HG03442 (cell line): ENCODE measurements around the gene SIRPB1.
"Not testable (repeated sequence)": the region's sequence is repeated elsewhere in the genome, so short reads cannot be mapped to it uniquely, and the experiment has no call there.

ENCODE experiments used
- ATAC-seq: cut with Tn5 transposase; IDR thresholded peaks from one replicate; pipeline ENCODE4 v1.9.1; 2021; ENCODE audit warnings: mild to moderate bottlenecking, moderate library complexity; ENCODE audit not compliant: unreplicated experiment

Gene SIRPB1

DNA sequence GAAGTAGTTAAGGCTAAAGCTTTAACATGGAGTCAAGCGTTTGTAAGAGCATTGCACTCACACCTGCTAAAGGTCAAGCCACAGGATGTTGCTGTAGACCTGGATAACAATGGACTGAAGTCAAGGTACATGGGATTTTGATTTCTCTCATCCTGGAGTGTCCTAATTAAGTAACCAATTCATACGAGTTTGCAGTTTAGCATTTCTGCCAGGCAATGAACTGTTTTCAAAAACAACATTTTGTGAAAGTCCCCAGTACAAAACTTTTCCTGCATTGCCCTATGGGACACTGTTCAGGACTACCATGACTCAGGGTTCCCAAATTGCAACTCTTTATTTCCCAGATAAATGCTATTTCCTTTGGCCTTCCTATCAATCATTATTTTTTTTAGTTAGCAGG is 17.4 kb upstream of the SIRPB1 start:
- ATAC-seq, result no peak

- no peak for ATAC-seq
Observed at GRCh38 chr20:1636621-1637020, 16.8 kb upstream of the SIRPB1 start.

GRCh38 chr20:1635291-1635979 is 15.6 kb upstream of the SIRPB1 start:
- ATAC-seq, result no peak

- ATAC-seq, result no peak
Observed at GRCh38 chr20:1633535-1633934, 13.7 kb upstream of the SIRPB1 start.

- ATAC-seq, result no peak
Observed at GRCh38 chr20:1632178-1632577, 12.4 kb upstream of the SIRPB1 start.

DNA sequence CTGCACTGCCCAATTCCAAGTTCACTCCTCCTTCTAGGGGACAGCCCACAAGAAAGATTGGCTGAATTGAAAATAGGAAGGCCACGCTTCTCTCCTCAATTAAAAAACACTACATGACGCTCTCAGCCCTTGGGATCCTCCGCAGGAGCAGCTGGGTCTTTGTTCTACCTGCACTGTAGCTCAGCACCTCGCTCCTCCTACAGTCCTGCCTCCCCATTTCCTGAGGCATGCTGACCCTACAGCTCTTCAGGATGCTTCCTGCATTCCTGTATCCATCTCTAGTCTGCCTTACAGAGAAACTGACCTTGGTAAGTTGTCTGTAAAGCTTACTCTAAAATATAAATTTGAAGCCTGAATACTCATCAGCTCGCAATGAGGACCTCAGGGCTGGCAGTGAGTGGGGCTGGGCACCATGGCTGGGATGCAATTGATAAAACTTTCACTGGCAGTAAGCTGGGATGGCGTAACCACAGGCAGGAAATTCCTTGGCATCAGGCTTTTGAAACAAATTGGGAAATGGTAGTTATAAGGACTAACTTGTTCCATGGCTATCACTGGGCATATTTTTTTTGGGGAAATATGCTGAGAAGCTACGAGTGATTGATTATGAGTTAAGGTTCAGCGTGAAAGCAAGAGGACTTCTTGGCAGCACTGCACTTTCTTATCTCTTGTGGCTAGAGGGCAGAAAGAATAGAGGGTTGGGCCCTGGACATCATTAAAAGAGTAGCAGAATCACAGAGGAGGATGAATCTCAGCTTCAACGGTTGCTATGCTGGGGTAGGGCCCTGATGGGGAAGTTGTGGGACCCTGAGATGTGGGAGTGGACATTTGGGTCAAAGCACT is 11.7 kb upstream of the SIRPB1 start:
- no peak for ATAC-seq

DNA sequence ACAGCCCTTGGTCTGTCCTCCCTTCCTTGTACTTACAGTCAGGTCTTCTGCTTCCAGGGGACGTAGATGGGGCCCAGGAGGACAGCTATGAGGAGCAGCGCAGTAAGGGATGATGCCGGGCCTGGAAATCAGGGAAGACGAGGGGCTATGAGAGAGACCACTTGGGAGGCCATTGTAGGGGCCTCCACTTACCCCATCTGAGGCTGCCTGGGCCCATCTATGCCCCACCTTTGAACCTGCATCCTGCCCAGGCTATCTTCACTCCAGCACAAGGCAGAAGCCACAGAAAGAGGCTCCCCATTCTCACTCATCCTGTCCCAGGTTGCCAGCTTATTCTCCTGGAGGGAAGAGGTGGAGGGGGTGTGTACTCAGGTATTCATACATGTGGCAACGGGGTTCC is 10.4 kb upstream of the SIRPB1 start:
- no peak for ATAC-seq

- ATAC-seq, result no peak
Observed at GRCh38 chr20:1629321-1629720, 9.5 kb upstream of the SIRPB1 start.

- ATAC-seq, result no peak
Observed at GRCh38 chr20:1628621-1629020, 8.8 kb upstream of the SIRPB1 start.

GRCh38 chr20:1627200-1627550 is 7.4 kb upstream of the SIRPB1 start:
- no peak for ATAC-seq

- ATAC-seq, result no peak
Observed at GRCh38 chr20:1626528-1627199, 6.9 kb upstream of the SIRPB1 start.

- no peak for ATAC-seq
Observed at GRCh38 chr20:1625083-1625690, 5.4 kb upstream of the SIRPB1 start.

- ATAC-seq, result no peak
Observed at GRCh38 chr20:1623501-1624205, 3.8 kb upstream of the SIRPB1 start.

DNA sequence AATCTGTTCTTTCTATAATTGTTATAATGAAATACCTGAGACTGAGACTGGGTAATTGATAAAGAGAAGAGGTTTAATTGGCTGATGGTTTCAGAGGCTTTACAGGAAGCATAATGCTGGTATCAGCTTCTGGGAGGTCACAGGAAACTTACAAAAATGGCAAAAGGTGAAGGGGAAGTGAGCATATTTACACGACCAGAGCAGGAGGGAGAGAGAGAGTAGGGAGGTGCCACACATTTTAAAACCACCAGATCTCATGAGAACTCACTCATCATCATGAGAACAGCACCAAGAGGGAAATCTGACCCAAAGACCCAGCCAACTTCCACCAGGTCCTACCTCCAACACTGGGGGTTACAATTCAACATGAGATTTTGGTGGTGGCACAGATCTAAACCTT is 2.6 kb upstream of the SIRPB1 start:
- no peak for ATAC-seq

DNA sequence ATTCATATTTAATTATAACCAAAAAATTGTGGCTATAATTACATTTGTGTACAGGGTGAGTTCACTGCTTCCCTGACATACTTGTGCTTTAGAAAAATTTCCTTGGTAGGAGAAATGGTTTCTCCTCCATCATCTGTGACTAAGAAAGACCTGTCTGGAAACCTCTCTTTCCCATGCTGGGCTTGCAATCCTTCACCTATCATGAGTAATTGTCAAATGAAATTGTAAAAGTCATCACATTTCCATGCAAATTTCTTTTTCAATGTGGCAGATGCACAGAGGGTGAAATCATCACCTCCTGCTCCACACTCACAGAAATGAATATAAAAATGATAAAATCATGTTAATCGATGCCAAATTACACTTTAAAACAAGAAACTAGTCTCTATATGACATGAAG is 1.5 kb upstream of the SIRPB1 start:
- ATAC-seq, result no peak

GRCh38 chr20:1618954-1619540 is 762 bp downstream of the SIRPB1 start:
- ATAC-seq, result no peak

DNA sequence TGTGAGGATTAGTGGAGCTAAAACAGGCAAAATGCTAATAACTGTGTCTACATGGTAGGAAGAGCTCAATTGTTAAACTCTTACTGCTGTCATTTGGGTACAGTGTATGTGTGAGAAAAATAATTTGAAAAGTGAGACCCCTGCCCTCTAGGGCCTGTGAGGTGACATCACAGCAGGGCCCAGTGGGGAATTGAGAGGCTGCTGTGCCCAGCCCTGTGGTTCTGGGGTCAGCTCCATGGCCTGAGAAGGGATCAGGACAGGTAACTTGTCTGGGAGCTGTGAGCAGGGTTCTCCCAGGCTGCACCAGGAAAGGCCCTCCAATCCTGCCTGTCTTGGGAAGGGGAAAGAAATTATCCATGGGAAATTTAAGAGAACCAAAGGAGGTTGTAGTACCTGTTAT is 1.3 kb downstream of the SIRPB1 start:
- no peak for ATAC-seq

- no peak for ATAC-seq
Observed at GRCh38 chr20:1616858-1617434, 2.9 kb downstream of the SIRPB1 start.

DNA sequence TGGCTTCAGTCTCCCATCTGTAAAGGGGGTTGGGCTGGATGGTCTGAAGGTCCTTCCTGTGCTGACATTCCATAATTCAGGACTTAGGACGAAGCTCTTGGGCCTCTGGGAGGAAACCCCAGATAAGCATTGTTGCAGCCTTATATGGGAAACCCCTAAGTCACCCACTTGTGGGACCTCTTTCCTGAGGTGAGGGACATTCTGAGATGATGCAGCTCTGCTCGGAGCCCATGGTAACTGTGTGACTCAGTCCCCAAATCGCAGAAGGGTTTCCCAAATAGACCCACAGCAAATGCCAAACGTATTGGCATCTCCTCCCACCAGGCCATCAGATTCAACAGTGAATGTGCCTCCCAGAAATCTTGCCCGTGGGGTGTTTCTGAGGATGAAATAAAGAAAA is 9.4 kb downstream of the SIRPB1 start:
- ATAC-seq, result not testable (repeated sequence)

DNA sequence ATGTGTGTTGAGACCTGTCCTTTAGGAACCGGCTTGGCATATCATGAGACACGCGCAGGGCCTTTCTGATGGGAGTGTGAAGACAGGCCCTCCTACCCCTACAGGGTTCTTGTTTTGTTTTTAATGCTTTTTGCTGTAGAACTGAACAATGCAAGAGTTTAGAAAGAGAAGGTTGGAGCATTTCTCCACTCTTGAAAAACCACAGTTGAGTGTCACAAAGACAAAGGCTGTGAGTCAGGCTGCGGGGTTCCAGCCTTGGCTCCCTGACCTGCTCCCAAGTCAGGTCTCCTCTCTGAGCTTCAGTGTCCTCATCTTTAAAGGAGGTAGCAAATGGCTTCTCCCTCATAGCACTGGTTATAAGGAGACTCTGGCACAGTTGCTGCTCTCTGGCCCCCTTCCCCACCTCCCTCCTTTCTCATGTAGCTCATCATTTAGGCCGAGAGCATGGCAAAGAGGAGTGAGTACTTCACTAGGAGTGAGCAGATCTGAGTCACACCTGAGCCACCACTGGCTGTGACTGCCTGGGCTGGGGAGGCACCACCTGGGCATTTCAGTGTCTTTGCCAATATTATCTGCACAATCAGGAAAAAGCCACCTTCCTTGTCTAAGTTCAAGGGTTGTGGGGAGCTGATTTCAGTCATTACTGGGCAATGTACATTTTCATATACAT is 11.0 kb downstream of the SIRPB1 start:
- ATAC-seq, result not testable (repeated sequence)
